Measurements from ENCODE around the gene DNAH14.

GRCh38 chr1:225347123-225347683, 417.7 kb downstream of the DNAH14 start:
- TF ChIP-seq JUND (IDR thresholded peaks at IDR 0.05; ENCODE audit: low read length): no peak
- no peak for TF ChIP-seq GABPA (IDR thresholded peaks at IDR 0.05; ENCODE audit: borderline replicate concordance, insufficient read depth, low read length)
- no peak for TF ChIP-seq CTCF (IDR thresholded peaks at IDR 0.05; ENCODE audit: control extremely low read depth in 1 of 3, insufficient read depth in 1 of 3, low read depth in 1 of 3, low read length in 3 of 3)
- TF ChIP-seq RFX5 (IDR thresholded peaks at IDR 0.05; ENCODE audit: borderline replicate concordance, low read depth, low read length): no peak
- no peak for TF ChIP-seq EZH2 (IDR thresholded peaks at IDR 0.05; ENCODE audit: low read depth, low read length, severe bottlenecking)
- no peak for TF ChIP-seq EGR1 (IDR thresholded peaks at IDR 0.05; ENCODE audit: borderline replicate concordance, low read depth, low read length)
- TF ChIP-seq KDM5A (IDR thresholded peaks at IDR 0.05; ENCODE audit: low read length): no peak
- no peak for TF ChIP-seq POLR2A (IDR thresholded peaks at IDR 0.05; ENCODE audit: control extremely low read depth in 1 of 2, low read depth in 2 of 2, low read length in 2 of 2)
- TF ChIP-seq TAF1 (IDR thresholded peaks at IDR 0.05; ENCODE audit: low read depth, low read length): no peak
- TF ChIP-seq TBP (IDR thresholded peaks at IDR 0.05; ENCODE audit: low read depth, low read length): no peak
- TF ChIP-seq CEBPB (IDR thresholded peaks at IDR 0.05; ENCODE audit: low read depth, low read length): no peak
- no peak for TF ChIP-seq POLR2AphosphoS5 (IDR thresholded peaks at IDR 0.05; ENCODE audit: low read depth, low read length)
- no peak for TF ChIP-seq KDM1A (IDR thresholded peaks at IDR 0.05; ENCODE audit: borderline replicate concordance, low read length)

All from H1 (cell line).